HEK293 (cell line): Measurements from ENCODE around the gene SSX1.
"Not testable (repeated sequence)": the region's sequence is repeated elsewhere in the genome, so short reads cannot be mapped to it uniquely, and the experiment has no call there.

ENCODE experiments used
- HOXA7 ChIP-seq: sonication (generic); formaldehyde crosslinking; IDR thresholded peaks from 2 replicates; pipeline ENCODE4 v1.8.1; 2022; ENCODE audit warnings: missing genetic modification reagents, borderline replicate concordance
- KLF16 ChIP-seq: fragments of 450-650 bp; formaldehyde crosslinking; IDR thresholded peaks from 2 replicates; pipeline ENCODE4 v1.5.1; 2017; ENCODE audit warnings: missing biosample characterization, missing genetic modification characterization
- OVOL3 ChIP-seq: fragments of 450-650 bp; formaldehyde crosslinking; IDR thresholded peaks from 2 replicates; pipeline ENCODE4 v1.5.1; 2016; ENCODE audit warnings: missing biosample characterization, missing genetic modification characterization
- ZNF2 ChIP-seq: fragments of 450-650 bp; formaldehyde crosslinking; IDR thresholded peaks from 2 replicates; pipeline ENCODE4 v1.5.1; 2016; ENCODE audit warnings: missing biosample characterization, missing genetic modification characterization
- TF ChIP-seq, protein P1 (sequence below): fragments of 450-650 bp; formaldehyde crosslinking; IDR thresholded peaks from 2 replicates; pipeline ENCODE4 v1.5.1; 2016; ENCODE audit warnings: missing biosample characterization, missing genetic modification characterization
- TF ChIP-seq, protein P2 (sequence below): fragments of 450-650 bp; formaldehyde crosslinking; IDR thresholded peaks from 2 replicates; pipeline ENCODE4 v1.5.1; 2016; ENCODE audit warnings: missing biosample characterization, missing genetic modification characterization

DNA sequence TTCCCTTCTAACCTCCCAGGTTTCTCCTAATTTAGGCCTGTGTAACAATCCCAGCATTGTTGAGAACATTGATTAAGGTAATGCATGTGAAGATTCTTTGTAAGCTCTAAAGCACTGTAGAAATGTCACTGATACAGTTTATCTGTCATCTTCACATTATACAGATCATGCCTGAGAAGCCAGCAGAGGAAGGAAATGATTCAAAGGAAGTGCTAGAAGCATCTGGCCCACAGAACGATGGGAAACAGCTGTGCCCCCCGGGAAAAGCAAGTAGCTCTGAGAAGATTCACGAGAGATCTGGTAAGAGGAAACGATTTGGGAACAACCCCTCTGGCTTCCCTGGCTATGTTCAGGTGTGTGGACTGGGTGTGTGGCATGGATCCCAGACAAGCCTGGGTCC, 40.9 kb upstream of the SSX1 start:
- TF ChIP-seq, protein P1, sequence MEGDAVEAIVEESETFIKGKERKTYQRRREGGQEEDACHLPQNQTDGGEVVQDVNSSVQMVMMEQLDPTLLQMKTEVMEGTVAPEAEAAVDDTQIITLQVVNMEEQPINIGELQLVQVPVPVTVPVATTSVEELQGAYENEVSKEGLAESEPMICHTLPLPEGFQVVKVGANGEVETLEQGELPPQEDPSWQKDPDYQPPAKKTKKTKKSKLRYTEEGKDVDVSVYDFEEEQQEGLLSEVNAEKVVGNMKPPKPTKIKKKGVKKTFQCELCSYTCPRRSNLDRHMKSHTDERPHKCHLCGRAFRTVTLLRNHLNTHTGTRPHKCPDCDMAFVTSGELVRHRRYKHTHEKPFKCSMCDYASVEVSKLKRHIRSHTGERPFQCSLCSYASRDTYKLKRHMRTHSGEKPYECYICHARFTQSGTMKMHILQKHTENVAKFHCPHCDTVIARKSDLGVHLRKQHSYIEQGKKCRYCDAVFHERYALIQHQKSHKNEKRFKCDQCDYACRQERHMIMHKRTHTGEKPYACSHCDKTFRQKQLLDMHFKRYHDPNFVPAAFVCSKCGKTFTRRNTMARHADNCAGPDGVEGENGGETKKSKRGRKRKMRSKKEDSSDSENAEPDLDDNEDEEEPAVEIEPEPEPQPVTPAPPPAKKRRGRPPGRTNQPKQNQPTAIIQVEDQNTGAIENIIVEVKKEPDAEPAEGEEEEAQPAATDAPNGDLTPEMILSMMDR = not testable (repeated sequence)
- TF ChIP-seq ZNF2 (tag by site-specific recombination); HOXA7 (CRISPR knock-in tag); OVOL3 (tag by site-specific recombination); KLF16: not testable (repeated sequence)
- TF ChIP-seq, protein P2, sequence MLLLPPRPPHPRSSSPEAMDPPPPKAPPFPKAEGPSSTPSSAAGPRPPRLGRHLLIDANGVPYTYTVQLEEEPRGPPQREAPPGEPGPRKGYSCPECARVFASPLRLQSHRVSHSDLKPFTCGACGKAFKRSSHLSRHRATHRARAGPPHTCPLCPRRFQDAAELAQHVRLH (tag by site-specific recombination) = not testable (repeated sequence)
